ENCODE results near the gene COPS7A. TPM values are rescaled to one million over a fixed set of nuclear protein-coding genes. Genes with fewer than 3 reads are reported as not detected.

COPS7A gene
- total RNA-seq, 1 donor from 2014 or later, result 118 TPM

- peak; percentile 31 for DNase-seq (ENCODE audit: low read depth)
These were observed 45.1 kb downstream of the COPS7A start for GRCh38 chr12:6768990-6769389.

- DNase-seq (ENCODE audit: low read depth), result no peak
These were observed 45.8 kb downstream of the COPS7A start for GRCh38 chr12:6769666-6770065.

GRCh38 chr12:6770094-6770493, 46.2 kb downstream of the COPS7A start:
- no peak for DNase-seq (ENCODE audit: low read depth)

GRCh38 chr12:6770600-6770999, 46.8 kb downstream of the COPS7A start:
- no peak for DNase-seq (ENCODE audit: low read depth)

GRCh38 chr12:6771091-6771495, 47.2 kb downstream of the COPS7A start:
- DNase-seq (ENCODE audit: low read depth), result no peak

GRCh38 chr12:6771509-6772330, 47.9 kb downstream of the COPS7A start:
- DNase-seq (ENCODE audit: low read depth), result no peak

GRCh38 chr12:6772331-6772695, 48.5 kb downstream of the COPS7A start, which contains the start of gene LAG3:
Gene LAG3, plus strand, starts transcription at chr12:6772520. Its CDS starts 333 bp downstream, at chr12:6772853.
- no peak for DNase-seq (ENCODE audit: low read depth)

GRCh38 chr12:6772726-6773589, 49.1 kb downstream of the COPS7A start:
- DNase-seq (ENCODE audit: low read depth), result no peak

GRCh38 chr12:6773590-6774351, 49.9 kb downstream of the COPS7A start:
- no peak for DNase-seq (ENCODE audit: low read depth)

- no peak for DNase-seq (ENCODE audit: low read depth)
These were observed 50.7 kb downstream of the COPS7A start for GRCh38 chr12:6774499-6775062.

- no peak for DNase-seq (ENCODE audit: low read depth)
These were observed 51.6 kb downstream of the COPS7A start for GRCh38 chr12:6775185-6776174.

- DNase-seq (ENCODE audit: low read depth), result no peak
These were observed 53.5 kb downstream of the COPS7A start for GRCh38 chr12:6777386-6777785.

GRCh38 chr12:6778217-6778573, 54.3 kb downstream of the COPS7A start:
- DNase-seq (ENCODE audit: low read depth), result no peak

GRCh38 chr12:6778574-6779550, 55.0 kb downstream of the COPS7A start:
- peak; percentile 95 for DNase-seq (ENCODE audit: low read depth)

GRCh38 chr12:6779708-6780432, 56.0 kb downstream of the COPS7A start:
- DNase-seq (ENCODE audit: low read depth), result no peak

- DNase-seq (ENCODE audit: low read depth), result no peak
These were observed 56.7 kb downstream of the COPS7A start for GRCh38 chr12:6780573-6780972.

Data from myocyte (in vitro differentiated cells).